Upper lobe of right lung (tissue), 1 donor: ENCODE results near the gene GIMAP4. TPM values are rescaled to one million over a fixed set of nuclear protein-coding genes. Genes with fewer than 3 reads are reported as not detected.
A peak's percentile ranks its signal among the peaks of the same experiment; 100 is the strongest.
"Not testable (repeated sequence)": the region's sequence is repeated elsewhere in the genome, so short reads cannot be mapped to it uniquely, and the experiment has no call there.

Experiments used
- ATAC-seq: fragments of 200-7000 bp; cut with Tn5 transposase; one replicate; pipeline ENCODE4 v1.9.1; 2020; ENCODE audit warnings: mild to moderate bottlenecking, moderate library complexity
- DNase-seq: peaks from one replicate; pipeline ENCODE4 v3.0.0-alpha.2; 2020
- H3K27ac ChIP-seq: fragments of 200-600 bp; one replicate; pipeline ENCODE4 v1.8.0; 2022
- H3K27me3 ChIP-seq: fragments of 200-600 bp; one replicate; pipeline ENCODE4 v1.8.0; 2022; ENCODE audit warnings: mild to moderate bottlenecking
- H3K36me3 ChIP-seq: fragments of 200-600 bp; one replicate; pipeline ENCODE4 v1.8.0; 2022
- H3K4me1 ChIP-seq: fragments of 200-600 bp; one replicate; pipeline ENCODE4 v1.8.0; 2022
- H3K4me3 ChIP-seq: fragments of 200-600 bp; one replicate; pipeline ENCODE4 v1.8.0; 2022; ENCODE audit warnings: mild to moderate bottlenecking
- H3K9me3 ChIP-seq: fragments of 200-600 bp; one replicate; pipeline ENCODE4 v1.8.0; 2022
- CTCF ChIP-seq: fragments of 200-600 bp; IDR thresholded peaks from one replicate; pipeline ENCODE4 v1.8.0; 2022; ENCODE audit warnings: antibody characterized with exemption
- intact Hi-C: fragments of 100-400 bp; cut with DNase I; formaldehyde crosslinking; loops from one replicate; pipeline ENCODE4 v1.11.0; 2022
- total RNA-seq: library from RNA; stranded (reverse); fragmentation: NEBNext Ultra II Directional; extraction: Animal tissue kit (Norgen Biotek cat#: 25700); gene quantifications from one replicate; pipeline ENCODE4 v1.2.1, GENCODE V29; 2021
- donor health status: DM: no; HTN: yes; CAD: no; lungs with severe emphysema.

The GIMAP4 gene
- total RNA-seq, 1 donor from 2014 or later, result 83.3 TPM

- intact Hi-C loops, result no loop called here
- H3K9me3 ChIP-seq, result peaks cover 5% of the 10 kb centered on the region
- peak overlapping the region; percentile 63 for H3K4me3 ChIP-seq
- H3K36me3 ChIP-seq, result peaks cover 22% of the 10 kb centered on the region
- TF ChIP-seq CTCF, result no peak
- peak overlapping the region; percentile 85 for H3K27ac ChIP-seq
- no peak for DNase-seq
- peaks cover 3% of the 10 kb centered on the region for H3K4me1 ChIP-seq
- H3K27me3 ChIP-seq, result no peaks in the 10 kb centered on the region
- ATAC-seq, result no peak
These were observed 2.2 kb downstream of the GIMAP4 start for GRCh38 chr7:150569245-150569955.

GRCh38 chr7:150570556-150571465, 3.6 kb downstream of the GIMAP4 start:
- H3K27ac ChIP-seq, result peak overlapping the region; percentile 85
- DNase-seq (no peak), ATAC-seq (no peak)
- H3K4me3 ChIP-seq, result no peak overlapping the region
- peaks cover 22% of the 10 kb centered on the region for H3K36me3 ChIP-seq
- H3K4me1 ChIP-seq, result peaks cover 3% of the 10 kb centered on the region
- no peaks in the 10 kb centered on the region for H3K27me3 ChIP-seq
- H3K9me3 ChIP-seq, result peaks cover 5% of the 10 kb centered on the region
- intact Hi-C loops, result no loop called here
- no peak for TF ChIP-seq CTCF

GRCh38 chr7:150572496-150572895, 5.3 kb downstream of the GIMAP4 start:
- intact Hi-C loops, result no loop called here
- no peak overlapping the region for H3K27ac ChIP-seq
- DNase-seq (no peak), ATAC-seq (no peak)
- TF ChIP-seq CTCF, result no peak
- H3K9me3 ChIP-seq, result peaks cover 5% of the 10 kb centered on the region
- H3K4me1 ChIP-seq, result no peaks in the 10 kb centered on the region
- H3K27me3 ChIP-seq, result no peaks in the 10 kb centered on the region
- H3K36me3 ChIP-seq, result peaks cover 22% of the 10 kb centered on the region
- H3K4me3 ChIP-seq, result no peak overlapping the region

- ATAC-seq, intact Hi-C loops, H3K27ac ChIP-seq, H3K27me3 ChIP-seq, DNase-seq, H3K4me3 ChIP-seq, H3K9me3 ChIP-seq, H3K4me1 ChIP-seq, H3K36me3 ChIP-seq: not testable (repeated sequence)
These were observed 12.9 kb downstream of the GIMAP4 start for GRCh38 chr7:150579979-150580637.

GRCh38 chr7:150580638-150581394, 13.6 kb downstream of the GIMAP4 start:
- Histone ChIP-seq H3K4me1 (peaks cover 10% of the 10 kb centered on the region), H3K27ac (no peak overlapping the region), H3K4me3 (no peak overlapping the region), H3K36me3 (no peaks in the 10 kb centered on the region), H3K27me3 (no peaks in the 10 kb centered on the region), H3K9me3 (peaks cover 5% of the 10 kb centered on the region)
- no peak for ATAC-seq
- no peak for DNase-seq
- TF ChIP-seq CTCF, result no peak
- intact Hi-C loops, result no loop called here
